Thoracic aorta (tissue), 2 donors: ENCODE measurements around the gene PHF21A. TPM values are rescaled to one million over a fixed set of nuclear protein-coding genes. Genes with fewer than 3 reads are reported as not detected.

Source experiments
- ATAC-seq: fragments of 150-250 bp; one replicate; pipeline ENCODE4 v1.8.0; 2017; ENCODE audit warnings: low read depth; ENCODE audit not compliant: insufficient number of reproducible peaks, low FRiP score
- DNase-seq: peaks from one replicate; pipeline ENCODE4 v3.0.0-alpha.2; 2020; ENCODE audit warnings: low spot score
- H3K27ac ChIP-seq, 2 donors: fragments of 200-600 bp; sonication (generic); 1 replicate in 1 of 2; 2 replicates in 1 of 2; pipeline ENCODE4 v1.5.1; 2016; ENCODE audit warnings: mild to moderate bottlenecking in 2 of 2, moderate library complexity in 2 of 2
- H3K27me3 ChIP-seq: fragments of 200-600 bp; sonication (generic); replicated peaks from 2 replicates; pipeline ENCODE4 v1.6.0; 2016; ENCODE audit warnings: mild to moderate bottlenecking; ENCODE audit not compliant: insufficient read depth
- H3K36me3 ChIP-seq: fragments of 200-600 bp; sonication (generic); one replicate; pipeline ENCODE4 v1.5.1; 2016
- H3K4me1 ChIP-seq, 2 donors: fragments of 200-600 bp; sonication (generic); 1 replicate in 1 of 2; 2 replicates in 1 of 2; pipeline versions ENCODE4 v1.5.1 to v1.6.0; 2016; ENCODE audit warnings: low read depth in 2 of 2, mild to moderate bottlenecking in 1 of 2; ENCODE audit not compliant: control insufficient read depth in 1 of 2
- H3K4me3 ChIP-seq: fragments of 200-600 bp; sonication (generic); 2 replicates; pipeline ENCODE4 v1.5.1; 2016; ENCODE audit warnings: mild to moderate bottlenecking
- H3K9me3 ChIP-seq: fragments of 200-600 bp; sonication (generic); 2 replicates; pipeline ENCODE4 v1.5.1; 2016
- total RNA-seq, 2 donors: library from RNA; depleted of rRNA; stranded (reverse); fragments of >200 nt; gene quantifications; one replicate each; pipeline versions ENCODE4 v1.1.0 to v1.2.3, GENCODE V29; 2016
- TF ChIP-seq, protein P1 (sequence below): fragments of 200-600 bp; sonication (generic); IDR thresholded peaks from one replicate; pipeline ENCODE4 v1.5.1; 2019; ENCODE audit warnings: antibody characterized with exemption

The PHF21A gene
- total RNA-seq, 2 donors from 2014 or later, result 62.3 to 104 TPM

DNA sequence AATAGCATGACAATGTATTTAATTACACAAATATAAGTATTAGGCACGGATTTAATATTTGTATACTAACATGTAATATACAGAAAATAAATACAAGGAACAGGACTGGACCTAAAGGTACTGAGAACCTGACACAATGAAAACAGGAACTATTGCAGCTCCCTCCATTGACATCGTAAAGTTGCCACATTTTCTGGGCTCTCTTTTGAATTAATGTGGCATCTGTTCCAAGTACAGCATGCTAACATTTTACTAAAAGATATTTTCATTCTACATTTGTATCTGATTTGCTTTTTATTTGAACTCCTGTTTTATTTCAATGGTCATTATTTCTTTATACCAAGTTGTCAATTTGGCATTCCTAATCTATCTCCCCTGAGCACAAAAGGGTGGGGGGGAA lies 15.3 kb downstream of the PHF21A start:
- DNase-seq (no peak), ATAC-seq (no peak)
- H3K4me1 ChIP-seq, result peaks cover 17 to 48% of the 10 kb centered on the region in 2 donors
- no peak overlapping the region for H3K4me3 ChIP-seq
- no peaks in the 10 kb centered on the region for H3K27me3 ChIP-seq
- no peaks in the 10 kb centered on the region for H3K9me3 ChIP-seq
- no peak overlapping the region for H3K27ac ChIP-seq
- TF ChIP-seq, protein P1, sequence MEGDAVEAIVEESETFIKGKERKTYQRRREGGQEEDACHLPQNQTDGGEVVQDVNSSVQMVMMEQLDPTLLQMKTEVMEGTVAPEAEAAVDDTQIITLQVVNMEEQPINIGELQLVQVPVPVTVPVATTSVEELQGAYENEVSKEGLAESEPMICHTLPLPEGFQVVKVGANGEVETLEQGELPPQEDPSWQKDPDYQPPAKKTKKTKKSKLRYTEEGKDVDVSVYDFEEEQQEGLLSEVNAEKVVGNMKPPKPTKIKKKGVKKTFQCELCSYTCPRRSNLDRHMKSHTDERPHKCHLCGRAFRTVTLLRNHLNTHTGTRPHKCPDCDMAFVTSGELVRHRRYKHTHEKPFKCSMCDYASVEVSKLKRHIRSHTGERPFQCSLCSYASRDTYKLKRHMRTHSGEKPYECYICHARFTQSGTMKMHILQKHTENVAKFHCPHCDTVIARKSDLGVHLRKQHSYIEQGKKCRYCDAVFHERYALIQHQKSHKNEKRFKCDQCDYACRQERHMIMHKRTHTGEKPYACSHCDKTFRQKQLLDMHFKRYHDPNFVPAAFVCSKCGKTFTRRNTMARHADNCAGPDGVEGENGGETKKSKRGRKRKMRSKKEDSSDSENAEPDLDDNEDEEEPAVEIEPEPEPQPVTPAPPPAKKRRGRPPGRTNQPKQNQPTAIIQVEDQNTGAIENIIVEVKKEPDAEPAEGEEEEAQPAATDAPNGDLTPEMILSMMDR, result no peak
- no peaks in the 10 kb centered on the region for H3K36me3 ChIP-seq

GRCh38 chr11:46105134-46105628 lies 16.1 kb downstream of the PHF21A start:
- H3K27me3 ChIP-seq, result no peaks in the 10 kb centered on the region
- no peak overlapping the region for H3K4me3 ChIP-seq
- no peaks in the 10 kb centered on the region for H3K36me3 ChIP-seq
- H3K9me3 ChIP-seq, result no peaks in the 10 kb centered on the region
- ATAC-seq (no peak), DNase-seq (no peak)
- H3K4me1 ChIP-seq, result peaks cover 23 to 56% of the 10 kb centered on the region in 2 donors
- TF ChIP-seq, protein P1, result no peak
- H3K27ac ChIP-seq, result no peak overlapping the region

GRCh38 chr11:46102843-46103242 lies 18.4 kb downstream of the PHF21A start:
- peaks cover 43 to 77% of the 10 kb centered on the region in 2 donors for H3K4me1 ChIP-seq
- no peaks in the 10 kb centered on the region for H3K27me3 ChIP-seq
- TF ChIP-seq, protein P1, result no peak
- no peak overlapping the region for H3K27ac ChIP-seq
- no peaks in the 10 kb centered on the region for H3K36me3 ChIP-seq
- DNase-seq (no peak), ATAC-seq (no peak)
- H3K4me3 ChIP-seq, result no peak overlapping the region
- H3K9me3 ChIP-seq, result no peaks in the 10 kb centered on the region

- peaks cover 35 to 57% of the 10 kb centered on the region in 2 donors for H3K4me1 ChIP-seq
- H3K27me3 ChIP-seq, result no peaks in the 10 kb centered on the region
- no peaks in the 10 kb centered on the region for H3K9me3 ChIP-seq
- no peaks in the 10 kb centered on the region for H3K36me3 ChIP-seq
- TF ChIP-seq, protein P1, result no peak
- no peak overlapping the region for H3K27ac ChIP-seq
- ATAC-seq (no peak), DNase-seq (no peak)
- H3K4me3 ChIP-seq, result no peak overlapping the region
These were observed 20.6 kb downstream of the PHF21A start for GRCh38 chr11:46100670-46101069.

- H3K27me3 ChIP-seq, result no peaks in the 10 kb centered on the region
- ATAC-seq (no peak), DNase-seq (no peak)
- peak overlapping the region in 1 of 2 donors; percentile 34 for H3K27ac ChIP-seq
- H3K4me3 ChIP-seq, result peak overlapping the region; percentile 49
- no peaks in the 10 kb centered on the region for H3K36me3 ChIP-seq
- TF ChIP-seq, protein P1, result no peak
- H3K4me1 ChIP-seq, result peaks cover 29 to 50% of the 10 kb centered on the region in 2 donors
- no peaks in the 10 kb centered on the region for H3K9me3 ChIP-seq
These were observed 21.3 kb downstream of the PHF21A start for GRCh38 chr11:46099963-46100316.
